Left ventricle myocardium superior (tissue), 1 donor: Measurements from ENCODE around the gene ESPNL. TPM values are rescaled to one million over a fixed set of nuclear protein-coding genes. Genes with fewer than 3 reads are reported as not detected.
A peak's percentile ranks its signal among the peaks of the same experiment; 100 is the strongest.

Experiments used
- ATAC-seq: fragments of 200-7000 bp; cut with Tn5 transposase; one replicate; pipeline ENCODE4 v1.9.1; 2020; ENCODE audit warnings: mild to moderate bottlenecking, moderate library complexity
- DNase-seq: peaks from one replicate; pipeline ENCODE4 v3.0.0-alpha.2; 2020
- intact Hi-C: fragments of 100-400 bp; cut with micrococcal nuclease; formaldehyde crosslinking; loops from one replicate; pipeline ENCODE4 v1.11.0; 2022
- total RNA-seq: library from RNA; stranded (reverse); fragmentation: NEBNext Ultra II Directional; extraction: Animal tissue kit (Norgen Biotek cat#: 25700); gene quantifications from one replicate; pipeline ENCODE4 v1.2.1, GENCODE V29; 2021
- donor health status: DM: no; HTN: yes; CAD: no; lungs with severe emphysema.

ESPNL gene
- total RNA-seq, 1 donor from 2014 or later, result not detected

- peak; percentile 23 for DNase-seq
- intact Hi-C loops, result no loop called here
- ATAC-seq, result no peak
These were observed 33.6 kb downstream of the ESPNL start for GRCh38 chr2:238133499-238134392.

- intact Hi-C loops, result no loop called here
- ATAC-seq (no peak), DNase-seq (no peak)
These were observed 34.2 kb downstream of the ESPNL start for GRCh38 chr2:238134393-238134785.

- ATAC-seq (no peak), DNase-seq (peak; percentile 15)
- intact Hi-C loops, result no loop called here
These were observed 35.5 kb downstream of the ESPNL start for GRCh38 chr2:238135601-238136150.

- intact Hi-C loops, result no loop called here
- DNase-seq (peak; percentile 62), ATAC-seq (peak; percentile 4)
These were observed 36.8 kb downstream of the ESPNL start for GRCh38 chr2:238136820-238137537.

- no peak for ATAC-seq
- intact Hi-C loops, result no loop called here
- DNase-seq, result no peak
These were observed 37.7 kb downstream of the ESPNL start for GRCh38 chr2:238137885-238138284.

- peak; percentile 91 for ATAC-seq
- DNase-seq, result peak; percentile 83
- intact Hi-C loops, result no loop called here
These were observed 38.4 kb downstream of the ESPNL start, which contains the start of gene KLHL30 for GRCh38 chr2:238138331-238139195. TSS of gene KLHL30 (plus strand) at chr2:238138668. CDS start at chr2:238140755, 2,087 bp downstream.

- ATAC-seq (peak; percentile 67), DNase-seq (peak; percentile 65)
- intact Hi-C loops, result no loop called here
These were observed 39.3 kb downstream of the ESPNL start for GRCh38 chr2:238139196-238140039.

GRCh38 chr2:238140040-238140439, 39.9 kb downstream of the ESPNL start:
- no peak for ATAC-seq
- intact Hi-C loops, result no loop called here

GRCh38 chr2:238140721-238141540, 40.8 kb downstream of the ESPNL start:
- DNase-seq, result no peak
- intact Hi-C loops, result no loop called here

More at GRCh38 chr2:238140040-238140439, 39.9 kb downstream of the ESPNL start:
- DNase-seq, result no peak

GRCh38 chr2:238141541-238142318, 41.6 kb downstream of the ESPNL start:
- intact Hi-C loops, result no loop called here
- DNase-seq, result peak; percentile 61
- no peak for ATAC-seq

More at GRCh38 chr2:238140721-238141540, 40.8 kb downstream of the ESPNL start:
- no peak for ATAC-seq

- DNase-seq, result no peak
- no peak for ATAC-seq
- intact Hi-C loops, result no loop called here
These were observed 42.5 kb downstream of the ESPNL start for GRCh38 chr2:238142382-238143205.

- DNase-seq, result peak; percentile 70
- intact Hi-C loops, result no loop called here
- ATAC-seq, result peak; percentile 63
These were observed 43.3 kb downstream of the ESPNL start for GRCh38 chr2:238143239-238143951.

GRCh38 chr2:238144262-238144661, 44.1 kb downstream of the ESPNL start:
- no peak for DNase-seq
- intact Hi-C loops, result no loop called here
- ATAC-seq, result no peak

GRCh38 chr2:238145046-238145445, 44.9 kb downstream of the ESPNL start:
- intact Hi-C loops, result no loop called here
- no peak for DNase-seq
- ATAC-seq, result no peak

GRCh38 chr2:238145851-238146250, 45.7 kb downstream of the ESPNL start:
- intact Hi-C loops, result no loop called here
- DNase-seq (no peak), ATAC-seq (no peak)
